ENCODE measurements around the gene CACNA1S.

DNA sequence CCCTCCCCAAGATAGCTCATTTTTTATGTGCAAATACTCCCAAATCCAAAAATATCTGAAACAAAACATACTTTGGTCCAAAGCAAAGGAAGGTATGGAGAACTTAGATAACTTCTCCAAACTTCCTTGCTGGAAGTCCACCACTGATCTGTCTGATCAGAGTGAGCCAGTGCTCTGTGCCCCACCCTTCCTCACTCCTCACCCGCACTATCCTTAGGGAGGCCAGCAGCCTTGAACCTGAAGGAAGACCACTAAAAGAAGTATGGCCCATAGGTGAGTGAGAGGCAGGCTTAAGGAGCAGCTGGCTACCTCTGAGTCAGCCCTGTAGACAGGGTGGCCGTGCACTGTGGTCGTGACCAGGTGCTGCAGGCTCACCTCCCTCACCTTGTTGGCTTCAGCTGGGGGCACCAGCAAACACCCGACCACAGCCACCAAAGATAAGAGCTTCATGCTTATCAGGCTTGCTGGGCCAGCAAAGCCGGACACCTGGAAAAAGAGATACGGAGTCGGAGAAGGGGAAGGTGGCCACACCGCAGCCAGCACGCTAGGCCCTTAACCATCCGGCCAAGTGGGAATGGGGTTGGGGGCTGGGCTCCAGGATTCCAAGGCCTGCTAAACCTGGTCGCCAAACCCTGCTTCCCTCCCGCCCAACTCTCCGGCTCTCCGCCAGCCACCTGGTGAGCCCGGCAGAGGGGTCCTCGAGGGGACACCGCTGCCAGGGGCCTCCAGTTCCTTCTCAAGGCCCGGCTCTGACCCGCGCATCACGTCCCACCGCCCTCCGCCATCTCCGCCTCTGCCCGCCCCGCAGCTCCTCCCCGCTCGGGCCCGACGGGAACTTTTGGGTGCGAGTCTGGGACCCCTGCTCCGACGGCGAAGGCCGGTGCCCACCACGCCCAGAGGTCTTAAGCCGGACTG, 41.5 kb upstream of the CACNA1S start:
- no peak for TF ChIP-seq GABPA (IDR thresholded peaks at IDR 0.05; ENCODE audit: low read depth)
- TF ChIP-seq, protein P1, sequence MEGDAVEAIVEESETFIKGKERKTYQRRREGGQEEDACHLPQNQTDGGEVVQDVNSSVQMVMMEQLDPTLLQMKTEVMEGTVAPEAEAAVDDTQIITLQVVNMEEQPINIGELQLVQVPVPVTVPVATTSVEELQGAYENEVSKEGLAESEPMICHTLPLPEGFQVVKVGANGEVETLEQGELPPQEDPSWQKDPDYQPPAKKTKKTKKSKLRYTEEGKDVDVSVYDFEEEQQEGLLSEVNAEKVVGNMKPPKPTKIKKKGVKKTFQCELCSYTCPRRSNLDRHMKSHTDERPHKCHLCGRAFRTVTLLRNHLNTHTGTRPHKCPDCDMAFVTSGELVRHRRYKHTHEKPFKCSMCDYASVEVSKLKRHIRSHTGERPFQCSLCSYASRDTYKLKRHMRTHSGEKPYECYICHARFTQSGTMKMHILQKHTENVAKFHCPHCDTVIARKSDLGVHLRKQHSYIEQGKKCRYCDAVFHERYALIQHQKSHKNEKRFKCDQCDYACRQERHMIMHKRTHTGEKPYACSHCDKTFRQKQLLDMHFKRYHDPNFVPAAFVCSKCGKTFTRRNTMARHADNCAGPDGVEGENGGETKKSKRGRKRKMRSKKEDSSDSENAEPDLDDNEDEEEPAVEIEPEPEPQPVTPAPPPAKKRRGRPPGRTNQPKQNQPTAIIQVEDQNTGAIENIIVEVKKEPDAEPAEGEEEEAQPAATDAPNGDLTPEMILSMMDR (IDR thresholded peaks at IDR 0.05) = no peak

All from SK-N-SH (cell line).